ENCODE data around the gene CNTNAP2.

- TF ChIP-seq CTCF (conservative IDR thresholded peaks at IDR 0.05; ENCODE audit: low read depth, low read length) (no peak), RCOR1 (IDR thresholded peaks at IDR 0.05; ENCODE audit: insufficient replicate concordance, low read length) (no peak), POLR2A (IDR thresholded peaks at IDR 0.05; ENCODE audit: low read depth, low read length) (no peak), RAD21 (IDR thresholded peaks at IDR 0.05; ENCODE audit: low read length) (no peak), SMC3 (IDR thresholded peaks at IDR 0.05; ENCODE audit: low read depth, low read length) (no peak), CEBPB (IDR thresholded peaks at IDR 0.05; ENCODE audit: low read depth, low read length) (no peak), RFX5 (IDR thresholded peaks at IDR 0.05; ENCODE audit: low read depth, low read length) (no peak)
These were observed 204.7 kb downstream of the CNTNAP2 start for GRCh38 chr7:146321301-146321700.
